Astrocyte (in vitro differentiated cells and primary cell): ENCODE measurements around the gene FOXM1.

ENCODE experiments used
- CTCF ChIP-seq: IDR thresholded peaks from 2 replicates; pipeline ENCODE4 v1.5.1; 2011; ENCODE audit warnings: low read depth, mild to moderate bottlenecking, inconsistent platforms, low read length, moderate library complexity; ENCODE audit not compliant: insufficient read depth
- EZH2 ChIP-seq: IDR thresholded peaks from 2 replicates; pipeline ENCODE4 v1.6.1; 2012; ENCODE audit warnings: mild to moderate bottlenecking, low read length, inconsistent platforms; ENCODE audit not compliant: insufficient read depth

- TF ChIP-seq EZH2, result no peak
- no peak for TF ChIP-seq CTCF
These were observed 57.2 kb downstream of the FOXM1 start for GRCh38 chr12:2819810-2820209.
